Prostate gland (tissue), 2 donors: ENCODE data around the gene CAPS. TPM values are rescaled to one million over a fixed set of nuclear protein-coding genes. Genes with fewer than 3 reads are reported as not detected.

Experiments used
- DNase-seq: peaks from one replicate; pipeline ENCODE4 v3.0.0-alpha.2; 2019; ENCODE audit warnings: low spot score
- H3K27ac ChIP-seq, 2 donors: fragments of 200-600 bp; sonication (generic); 2 replicates each; pipeline ENCODE4 v1.5.1; 2017 to 2019
- H3K27me3 ChIP-seq: fragments of 200-600 bp; sonication (generic); replicated peaks from 2 replicates; pipeline ENCODE4 v1.5.1; 2019; ENCODE audit not compliant: insufficient read depth
- H3K36me3 ChIP-seq, 2 donors: fragments of 200-600 bp; sonication (generic); 1 replicate in 1 of 2; 2 replicates in 1 of 2; pipeline versions ENCODE4 v1.5.1 to v1.8.1; 2017 to 2019
- H3K4me1 ChIP-seq: fragments of 200-600 bp; sonication (generic); replicated peaks from 2 replicates; pipeline ENCODE4 v1.5.1; 2019
- H3K4me3 ChIP-seq, 2 donors: fragments of 200-600 bp; sonication (generic); 2 replicates each; pipeline ENCODE4 v1.5.1; 2017 to 2019
- H3K9me3 ChIP-seq: fragments of 200-600 bp; sonication (generic); 2 replicates; pipeline ENCODE4 v1.5.1; 2017
- POLR2A ChIP-seq: fragments of 450-650 bp; IDR thresholded peaks from one replicate; pipeline ENCODE4 v1.6.1; 2016; ENCODE audit warnings: antibody characterized with exemption, mild to moderate bottlenecking
- POLR2AphosphoS5 ChIP-seq: sonication (generic); formaldehyde crosslinking; IDR thresholded peaks from one replicate; pipeline ENCODE4 v1.6.1; 2017; ENCODE audit warnings: antibody characterized with exemption
- WGBS: methylation state at CpG from one replicate; pipeline ENCODE4 v1.1.5; 2018; 5-methylcytosine and 5-hydroxymethylcytosine counted together
- intact Hi-C: fragments of 100-400 bp; cut with DNase I; formaldehyde crosslinking; loops from one replicate; pipeline ENCODE4 v1.14.2; 2022
- total RNA-seq, 2 donors: library from RNA; depleted of rRNA; stranded (reverse); fragments of >200 nt; gene quantifications; one replicate each; pipeline ENCODE4 v1.1.0, GENCODE V29; 2016
- TF ChIP-seq, protein P1 (sequence below), 4 experiments: fragments of 200-600 bp in 2 of 4; fragments of 450-650 bp in 2 of 4; sonication (generic) in 2 of 4; IDR thresholded peaks; 1 replicate in 3 of 4; 2 replicates in 1 of 4; pipeline ENCODE4 v1.5.1; 2016 to 2019; ENCODE audit warnings: antibody characterized with exemption in 4 of 4, mild to moderate bottlenecking in 2 of 4, moderate library complexity in 2 of 4

The CAPS gene
- total RNA-seq, 2 donors from 2014 or later = 27.9 to 36.8 TPM

DNA sequence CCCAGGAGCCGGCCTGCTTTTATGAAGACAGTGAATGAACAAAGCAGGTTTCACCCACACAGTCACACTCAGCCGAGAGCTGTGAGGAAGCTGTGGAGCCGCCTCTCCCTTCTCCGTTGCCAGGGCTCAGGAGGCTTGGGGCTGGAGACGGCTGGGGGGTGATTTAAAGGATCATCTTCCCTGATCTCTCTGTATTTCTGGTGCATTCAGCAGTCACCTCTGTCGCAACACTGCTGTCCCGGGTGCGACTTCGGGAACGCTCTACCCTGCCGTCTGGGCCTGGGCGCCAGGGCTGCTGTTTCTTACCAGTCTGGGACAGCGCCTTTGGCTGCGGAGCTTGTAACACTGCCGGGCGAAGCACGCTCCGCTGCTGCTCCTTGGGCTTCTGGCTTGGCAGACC is 18.1 kb downstream of the CAPS start:
- TF ChIP-seq POLR2AphosphoS5 (no peak), POLR2A (no peak)
- TF ChIP-seq, protein P1, sequence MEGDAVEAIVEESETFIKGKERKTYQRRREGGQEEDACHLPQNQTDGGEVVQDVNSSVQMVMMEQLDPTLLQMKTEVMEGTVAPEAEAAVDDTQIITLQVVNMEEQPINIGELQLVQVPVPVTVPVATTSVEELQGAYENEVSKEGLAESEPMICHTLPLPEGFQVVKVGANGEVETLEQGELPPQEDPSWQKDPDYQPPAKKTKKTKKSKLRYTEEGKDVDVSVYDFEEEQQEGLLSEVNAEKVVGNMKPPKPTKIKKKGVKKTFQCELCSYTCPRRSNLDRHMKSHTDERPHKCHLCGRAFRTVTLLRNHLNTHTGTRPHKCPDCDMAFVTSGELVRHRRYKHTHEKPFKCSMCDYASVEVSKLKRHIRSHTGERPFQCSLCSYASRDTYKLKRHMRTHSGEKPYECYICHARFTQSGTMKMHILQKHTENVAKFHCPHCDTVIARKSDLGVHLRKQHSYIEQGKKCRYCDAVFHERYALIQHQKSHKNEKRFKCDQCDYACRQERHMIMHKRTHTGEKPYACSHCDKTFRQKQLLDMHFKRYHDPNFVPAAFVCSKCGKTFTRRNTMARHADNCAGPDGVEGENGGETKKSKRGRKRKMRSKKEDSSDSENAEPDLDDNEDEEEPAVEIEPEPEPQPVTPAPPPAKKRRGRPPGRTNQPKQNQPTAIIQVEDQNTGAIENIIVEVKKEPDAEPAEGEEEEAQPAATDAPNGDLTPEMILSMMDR (IDR thresholded peaks at IDR 0.05) = no peak
- Histone ChIP-seq H3K4me3 (no peak overlapping the region), H3K9me3 (no peaks in the 10 kb centered on the region), H3K27me3 (no peaks in the 10 kb centered on the region), H3K4me1 (peaks cover 4% of the 10 kb centered on the region), H3K36me3 (peaks cover 0 to 4% of the 10 kb centered on the region in 2 donors), H3K27ac (no peak overlapping the region)
- no peak for DNase-seq
- intact Hi-C loops = loop anchor here (5.0 kb wide), 1 partner anchor 35 kb away; no protein-coding TSS in a partner anchor
- WGBS = 90% methylated on average over 18 of the region's 18 CpGs

DNA sequence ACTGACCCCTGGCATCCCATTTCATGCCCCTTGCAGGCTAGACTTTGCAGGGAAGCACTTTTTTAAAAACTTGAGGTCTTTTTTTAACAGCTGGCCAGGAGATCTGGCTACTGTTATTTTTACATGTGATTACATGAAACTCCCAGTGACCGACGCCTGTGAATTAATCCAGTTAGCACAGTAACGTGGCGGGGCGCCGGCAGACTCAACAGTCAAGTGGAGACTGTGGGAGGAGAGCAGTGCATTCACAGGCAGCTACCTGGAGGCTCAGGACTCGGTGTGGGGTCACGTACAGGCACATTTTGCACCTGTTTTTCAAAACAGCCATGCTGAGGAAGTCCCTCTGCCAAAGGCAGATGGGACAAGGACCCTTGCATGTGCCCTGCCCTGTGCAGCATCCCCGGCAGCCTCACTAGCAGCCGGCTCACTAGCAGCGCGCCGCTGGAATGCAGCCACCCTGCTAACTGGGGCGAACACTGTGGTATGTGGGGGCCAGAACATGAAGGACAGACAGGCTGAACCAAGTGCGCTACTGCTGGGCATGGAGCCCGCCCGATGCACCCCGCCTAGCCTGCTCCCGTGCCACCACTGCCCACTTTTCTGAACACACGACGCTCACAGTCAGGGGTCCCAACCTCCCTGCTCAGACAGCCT is 18.7 kb downstream of the CAPS start:
- intact Hi-C loops = loop anchor here (5.0 kb wide), 1 partner anchor 35 kb away; no protein-coding TSS in a partner anchor
- Histone ChIP-seq H3K27me3 (no peaks in the 10 kb centered on the region), H3K36me3 (peaks cover 0 to 2% of the 10 kb centered on the region in 2 donors), H3K4me3 (no peak overlapping the region), H3K4me1 (peaks cover 9% of the 10 kb centered on the region), H3K27ac (no peak overlapping the region), H3K9me3 (no peaks in the 10 kb centered on the region)
- WGBS = 89% methylated on average over 21 of the region's 21 CpGs
- TF ChIP-seq, protein P1 (IDR thresholded peaks at IDR 0.05) = no peak
- TF ChIP-seq POLR2A (no peak), POLR2AphosphoS5 (no peak)
- no peak for DNase-seq

DNA sequence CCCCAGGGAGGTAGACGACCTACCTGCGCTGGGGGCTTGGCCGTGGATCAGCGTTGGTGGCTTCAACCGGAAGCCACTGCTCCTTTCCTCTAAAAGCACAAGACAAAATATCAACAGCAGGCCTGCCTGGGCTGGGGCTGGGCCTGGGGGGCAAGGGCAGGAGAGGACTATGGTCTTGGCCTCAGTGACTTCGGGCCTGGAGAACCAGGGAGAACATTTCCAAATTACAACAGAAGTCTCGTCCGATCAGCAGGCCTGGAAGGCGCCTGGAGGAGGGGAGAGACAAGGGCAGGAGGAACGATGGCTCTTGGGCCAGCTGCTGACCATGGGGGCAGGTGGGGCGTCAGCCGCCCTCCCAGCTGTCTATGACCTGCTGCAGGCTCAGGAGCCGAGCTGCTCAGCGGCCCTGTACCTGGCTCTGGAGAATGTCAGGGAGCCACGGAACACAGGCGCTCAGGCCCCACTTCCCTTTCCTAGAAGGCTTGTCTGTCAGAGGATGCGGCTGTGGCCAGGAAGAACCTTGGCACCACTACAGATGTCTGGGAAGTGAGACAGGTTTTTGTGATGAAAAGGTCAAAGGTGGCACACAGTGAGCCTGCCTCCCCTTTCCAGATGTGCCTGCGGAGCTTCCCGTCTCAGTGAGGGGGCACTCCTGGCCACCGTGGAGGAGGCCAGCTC is 19.5 kb downstream of the CAPS start:
- Histone ChIP-seq H3K4me3 (no peak overlapping the region), H3K36me3 (no peaks in the 10 kb centered on the region), H3K27ac (no peak overlapping the region), H3K9me3 (no peaks in the 10 kb centered on the region), H3K27me3 (no peaks in the 10 kb centered on the region), H3K4me1 (peaks cover 11% of the 10 kb centered on the region)
- no peak for DNase-seq
- intact Hi-C loops = loop anchor here (5.0 kb wide), 1 partner anchor 34 kb away; no protein-coding TSS in a partner anchor
- TF ChIP-seq POLR2A (no peak), POLR2AphosphoS5 (no peak)
- TF ChIP-seq, protein P1 (IDR thresholded peaks at IDR 0.05) = no peak
- 77% methylated on average over 20 of the region's 20 CpGs for WGBS

DNA sequence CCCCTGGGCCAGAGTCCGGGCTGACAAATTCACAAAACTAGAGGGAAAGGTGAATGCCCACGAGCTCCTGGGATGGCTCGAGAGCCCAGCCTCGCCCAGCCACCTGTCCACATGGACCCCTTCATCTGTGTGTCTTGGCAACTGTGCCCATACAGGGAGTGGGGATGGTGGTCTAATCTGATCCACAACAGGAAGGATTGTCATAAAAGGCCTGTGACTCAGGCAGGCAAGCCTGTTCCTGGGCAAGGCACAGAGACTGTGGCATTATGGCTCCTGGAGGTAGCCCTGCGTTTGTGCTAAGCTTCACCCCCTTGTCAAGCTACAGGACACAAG is 20.0 kb downstream of the CAPS start:
- Histone ChIP-seq H3K36me3 (no peaks in the 10 kb centered on the region), H3K4me1 (peaks cover 11% of the 10 kb centered on the region), H3K27ac (no peak overlapping the region), H3K4me3 (no peak overlapping the region), H3K9me3 (no peaks in the 10 kb centered on the region), H3K27me3 (no peaks in the 10 kb centered on the region)
- no peak for DNase-seq
- intact Hi-C loops = loop anchor here (5.0 kb wide), 1 partner anchor 33 kb away; no protein-coding TSS in a partner anchor
- no peak for TF ChIP-seq POLR2A
- TF ChIP-seq POLR2AphosphoS5 = no peak
- TF ChIP-seq, protein P1 (IDR thresholded peaks at IDR 0.05) = no peak
- WGBS = 84% methylated on average over 5 of the region's 5 CpGs
